Naive thymus-derived CD4-positive, alpha-beta T cell (primary cell): ENCODE data around the gene TLE1. TPM values are rescaled to one million over a fixed set of nuclear protein-coding genes. Genes with fewer than 3 reads are reported as not detected.

ENCODE experiments used
- ATAC-seq: fragments of 150-1000 bp; cut with Tn5 transposase; 2 replicates; pipeline ENCODE4 v1.10.0; 2021; ENCODE audit warnings: mild to moderate bottlenecking, moderate library complexity
- CTCF ChIA-PET: fragments of 350-600 bp; sonication (Branson Sonifier 250); formaldehyde crosslinking; loops from one replicate; lab custom pipeline; 2021; ENCODE audit warnings: antibody characterized with exemption; lab: Charles Lee
- POLR2A ChIA-PET: fragments of 350-600 bp; sonication (Branson Sonifier 250); formaldehyde crosslinking; loops from one replicate; lab custom pipeline; 2021; ENCODE audit warnings: antibody characterized with exemption, inconsistent platforms; lab: Charles Lee
- DNase-seq, 9 donors: peaks; one replicate each; pipeline versions ENCODE4 v3.0.0 to v3.0.0-alpha.2; 2020 to 2022; ENCODE audit warnings: mixed read lengths in 1 of 9
- H3K27ac ChIP-seq: one replicate; pipeline ENCODE4 v1.7.0; 2013; ENCODE audit warnings: mild to moderate bottlenecking, low read depth, low read length, moderate library complexity
- H3K27me3 ChIP-seq, 2 donors: one replicate each; pipeline ENCODE4 v1.7.0; 2013; ENCODE audit warnings: low read length in 2 of 2, mild to moderate bottlenecking in 2 of 2, moderate library complexity in 2 of 2; ENCODE audit not compliant: control insufficient read depth in 2 of 2, insufficient read depth in 2 of 2
- H3K36me3 ChIP-seq, 3 experiments: 1 replicate in 2 of 3; 2 replicates in 1 of 3; pipeline ENCODE4 v1.7.0; 2013; ENCODE audit warnings: low read length in 3 of 3, mild to moderate bottlenecking in 3 of 3, moderate library complexity in 1 of 3; ENCODE audit not compliant: insufficient read depth in 3 of 3, control insufficient read depth in 2 of 3
- H3K4me1 ChIP-seq, 2 donors: one replicate each; pipeline ENCODE4 v1.7.0; 2013; ENCODE audit warnings: low read length in 2 of 2, mild to moderate bottlenecking in 2 of 2, moderate library complexity in 1 of 2; ENCODE audit not compliant: control insufficient read depth in 2 of 2, insufficient read depth in 2 of 2
- H3K4me3 ChIP-seq: 2 replicates; pipeline ENCODE4 v1.7.0; 2013; ENCODE audit warnings: mild to moderate bottlenecking, low read length
- H3K9me3 ChIP-seq, 3 experiments: 1 replicate in 2 of 3; 2 replicates in 1 of 3; pipeline ENCODE4 v1.7.0; 2013; ENCODE audit warnings: low read length in 3 of 3; ENCODE audit not compliant: control insufficient read depth in 2 of 3
- H3K27ac Mint-ChIP-seq, 9 donors: one replicate each; pipeline ENCODE4 v1.8.0; 2020 to 2022; ENCODE audit warnings: mixed read lengths in 9 of 9, mild to moderate bottlenecking in 8 of 9, moderate library complexity in 5 of 9, inconsistent platforms in 2 of 9
- H3K27me3 Mint-ChIP-seq, 5 donors: one replicate each; pipeline ENCODE4 v1.8.0; 2021 to 2022; ENCODE audit warnings: mixed read lengths in 5 of 5, mild to moderate bottlenecking in 1 of 5
- H3K36me3 Mint-ChIP-seq, 5 donors: one replicate each; pipeline ENCODE4 v1.8.0; 2020 to 2022; ENCODE audit warnings: mixed read lengths in 5 of 5, mild to moderate bottlenecking in 3 of 5, inconsistent platforms in 1 of 5
- H3K4me1 Mint-ChIP-seq, 7 donors: one replicate each; pipeline ENCODE4 v1.8.0; 2020 to 2022; ENCODE audit warnings: mixed read lengths in 7 of 7, mild to moderate bottlenecking in 3 of 7, inconsistent platforms in 1 of 7
- H3K4me3 Mint-ChIP-seq, 10 donors: one replicate each; pipeline ENCODE4 v1.8.0; 2020 to 2022; ENCODE audit warnings: mild to moderate bottlenecking in 10 of 10, mixed read lengths in 10 of 10, moderate library complexity in 6 of 10, inconsistent platforms in 2 of 10
- H3K9me3 Mint-ChIP-seq, 11 donors: one replicate each; pipeline ENCODE4 v1.8.0; 2020 to 2022; ENCODE audit warnings: mixed read lengths in 11 of 11, mild to moderate bottlenecking in 4 of 11, inconsistent platforms in 1 of 11, moderate library complexity in 1 of 11
- intact Hi-C, 2 donors: fragments of 100-400 bp; cut with micrococcal nuclease; formaldehyde crosslinking; loops; one replicate each; pipeline ENCODE4 v1.15.1; 2023
- polyA plus RNA-seq, 2 donors: library from polyadenylated mRNA; unstranded; fragments of 300-500 nt; fragmentation: Illumina TruSeq; gene quantifications; one replicate each; pipeline ENCODE4 v1.2.3, GENCODE V29; 2021
- total RNA-seq, 6 experiments: library from RNA in 5 of 6; stranded (reverse) in 5 of 6; gene quantifications; 1 replicate in 5 of 6; 2 replicates in 1 of 6; pipeline ENCODE4 v1.2.3 and lab custom pipeline; 2021 to 2026

TLE1 gene
- total and polyA plus RNA-seq, 7 experiments from 2014 or later = 0.46 to 7.1 (median 2.0) TPM; not detected in 1

GRCh38 chr9:81537964-81538363 is 151.4 kb downstream of the TLE1 start:
- ATAC-seq = no peak
- intact Hi-C loops = no loop called here
- Mint-ChIP-seq H3K4me1 (no peaks in the 10 kb centered on the region), H3K9me3 (peaks cover 0 to 6% (median 0%) of the 10 kb centered on the region in 11 donors), H3K27ac (no peak overlapping the region), H3K36me3 (no peaks in the 10 kb centered on the region), H3K4me3 (no peak overlapping the region), H3K27me3 (peaks cover 0 to 4% (median 0%) of the 10 kb centered on the region in 5 donors)
- no peak for DNase-seq
- ChIA-PET CTCF (no interaction called here), POLR2A (no interaction called here)
- Histone ChIP-seq H3K9me3 (no peaks in the 10 kb centered on the region), H3K4me1 (no peaks in the 10 kb centered on the region), H3K27ac (no peak overlapping the region), H3K27me3 (no peaks in the 10 kb centered on the region), H3K36me3 (no peaks in the 10 kb centered on the region), H3K4me3 (no peak overlapping the region)

- CTCF ChIA-PET = no interaction called here
- intact Hi-C loops = no loop called here
Observed at GRCh38 chr9:81536242-81537025, 152.9 kb downstream of the TLE1 start.

GRCh38 chr9:81535542-81536241 is 153.7 kb downstream of the TLE1 start:
- Histone ChIP-seq H3K4me1 (no peaks in the 10 kb centered on the region), H3K4me3 (no peak overlapping the region), H3K9me3 (no peaks in the 10 kb centered on the region), H3K27me3 (no peaks in the 10 kb centered on the region), H3K27ac (no peak overlapping the region), H3K36me3 (no peaks in the 10 kb centered on the region)
- Mint-ChIP-seq H3K27me3 (peaks cover 0 to 6% (median 0%) of the 10 kb centered on the region in 5 donors), H3K36me3 (no peaks in the 10 kb centered on the region), H3K4me3 (no peak overlapping the region), H3K4me1 (no peaks in the 10 kb centered on the region), H3K27ac (no peak overlapping the region), H3K9me3 (peaks cover 0 to 10% (median 0%) of the 10 kb centered on the region in 11 donors)
- POLR2A ChIA-PET = no interaction called here
- intact Hi-C loops = no loop called here
- CTCF ChIA-PET = no interaction called here
- DNase-seq (no peak), ATAC-seq (no peak)

More at GRCh38 chr9:81536242-81537025, 152.9 kb downstream of the TLE1 start:
- DNase-seq (no peak), ATAC-seq (no peak)
- POLR2A ChIA-PET = no interaction called here
- no peak overlapping the region for H3K27ac Mint-ChIP-seq
- peaks cover 0 to 6% (median 0%) of the 10 kb centered on the region in 11 donors for H3K9me3 Mint-ChIP-seq
- no peak overlapping the region for H3K4me3 Mint-ChIP-seq
- Histone ChIP-seq H3K36me3 (no peaks in the 10 kb centered on the region), H3K4me3 (no peak overlapping the region), H3K9me3 (no peaks in the 10 kb centered on the region), H3K4me1 (no peaks in the 10 kb centered on the region), H3K27ac (no peak overlapping the region), H3K27me3 (no peaks in the 10 kb centered on the region)
- no peaks in the 10 kb centered on the region for H3K36me3 Mint-ChIP-seq
- no peaks in the 10 kb centered on the region for H3K4me1 Mint-ChIP-seq
- peaks cover 0 to under 1% (median 0%) of the 10 kb centered on the region in 5 donors for H3K27me3 Mint-ChIP-seq

- CTCF ChIA-PET = no interaction called here
Observed at GRCh38 chr9:81534138-81534875, 155.0 kb downstream of the TLE1 start.

More at GRCh38 chr9:81534138-81534875, 155.0 kb downstream of the TLE1 start:
- no peak overlapping the region for H3K27ac Mint-ChIP-seq
- H3K4me1 Mint-ChIP-seq = no peaks in the 10 kb centered on the region
- H3K9me3 Mint-ChIP-seq = peaks cover 0 to 10% (median 0%) of the 10 kb centered on the region in 11 donors
- no peaks in the 10 kb centered on the region for H3K36me3 ChIP-seq
- no peaks in the 10 kb centered on the region for H3K27me3 ChIP-seq
- H3K4me3 ChIP-seq = no peak overlapping the region
- POLR2A ChIA-PET = no interaction called here
- H3K27me3 Mint-ChIP-seq = peaks cover 0 to 7% (median 0%) of the 10 kb centered on the region in 5 donors
- ATAC-seq (no peak), DNase-seq (no peak)
- intact Hi-C loops = no loop called here
- no peaks in the 10 kb centered on the region for H3K4me1 ChIP-seq
- H3K27ac ChIP-seq = no peak overlapping the region
- no peaks in the 10 kb centered on the region for H3K36me3 Mint-ChIP-seq
- no peaks in the 10 kb centered on the region for H3K9me3 ChIP-seq
- H3K4me3 Mint-ChIP-seq = no peak overlapping the region

Other genes starting within 250 kb of the TLE1 start
- gene SPATA31D4, start 238.9 kb upstream of the TLE1 start, total RNA-seq = not detected
- gene SPATA31D4, start 238.9 kb upstream of the TLE1 start, polyA plus RNA-seq = not detected